ENCODE measurements around the gene SEMA5A. TPM values are rescaled to one million over a fixed set of nuclear protein-coding genes. Genes with fewer than 3 reads are reported as not detected.

The SEMA5A gene
- total RNA-seq, 1 experiment from 2014 or later = 34.3 TPM

- DNase-seq = no peak
- intact Hi-C loops (cut with micrococcal nuclease; ENCODE audit: unreplicated experiment) = no loop called here
- Histone ChIP-seq H3K36me3 (ENCODE audit: control insufficient read depth, insufficient read depth, low read length) (no peaks in the 10 kb centered on the region), H3K27me3 (replicated peaks; ENCODE audit: control insufficient read depth, insufficient read depth, low read length) (no peaks in the 10 kb centered on the region), H3K4me1 (no peaks in the 10 kb centered on the region), H3K9me3 (no peaks in the 10 kb centered on the region), H3K4me3 (ENCODE audit: low read depth, low read length) (no peak overlapping the region)
- H3K36me3 Mint-ChIP-seq (ENCODE audit: insufficient read depth, unreplicated experiment) = peaks cover 6% of the 10 kb centered on the region
- no peak overlapping the region for H3K4me3 Mint-ChIP-seq (ENCODE audit: unreplicated experiment)
- no peaks in the 10 kb centered on the region for H3K9me3 Mint-ChIP-seq (ENCODE audit: unreplicated experiment)
- BruUV-seq (replicated peaks) = no TSS peak
- TF ChIP-seq CTCF (IDR thresholded peaks at IDR 0.05; ENCODE audit: insufficient read depth in 1 of 2, low read depth in 1 of 2, low read length in 1 of 2, severe bottlenecking in 1 of 2, unreplicated experiment in 1 of 2) = no peak
- POLR2A ChIA-PET = no interaction called here
- CTCF ChIA-PET = no interaction called here
- no peaks in the 10 kb centered on the region for H3K4me1 Mint-ChIP-seq (ENCODE audit: low read depth, unreplicated experiment)
- no peak overlapping the region for H3K27ac Mint-ChIP-seq (ENCODE audit: unreplicated experiment)
- no peaks in the 10 kb centered on the region for H3K27me3 Mint-ChIP-seq (ENCODE audit: insufficient read depth, unreplicated experiment)
Measured at GRCh38 chr5:9037048-9037447, 508.8 kb downstream of the SEMA5A start.

DNA sequence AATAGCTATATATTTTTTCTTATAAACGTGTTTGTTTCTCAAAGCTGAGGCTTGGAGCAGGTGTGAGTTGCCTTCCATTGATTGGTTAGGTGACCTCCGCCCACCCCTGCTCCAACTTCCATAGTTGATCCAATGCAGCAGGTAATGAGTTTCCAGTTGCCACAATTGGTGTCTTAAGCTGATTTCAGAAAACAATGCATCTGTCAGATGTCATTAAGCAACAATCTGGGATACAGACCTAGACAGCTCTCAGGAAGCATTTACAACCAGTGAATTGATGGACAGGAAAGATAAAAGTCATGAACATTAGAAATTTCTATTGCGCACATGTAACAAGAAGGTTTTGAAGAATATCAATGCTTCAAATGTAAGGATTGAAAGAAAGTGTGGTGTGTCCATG lies 510.5 kb downstream of the SEMA5A start:
- Histone ChIP-seq H3K36me3 (ENCODE audit: control insufficient read depth, insufficient read depth, low read length) (no peaks in the 10 kb centered on the region), H3K4me1 (no peaks in the 10 kb centered on the region), H3K27me3 (replicated peaks; ENCODE audit: control insufficient read depth, insufficient read depth, low read length) (no peaks in the 10 kb centered on the region), H3K9me3 (no peaks in the 10 kb centered on the region), H3K4me3 (ENCODE audit: low read depth, low read length) (no peak overlapping the region)
- no peak for DNase-seq
- no peak for TF ChIP-seq CTCF (IDR thresholded peaks at IDR 0.05; ENCODE audit: insufficient read depth in 1 of 2, low read depth in 1 of 2, low read length in 1 of 2, severe bottlenecking in 1 of 2, unreplicated experiment in 1 of 2)
- peaks cover under 1% of the 10 kb centered on the region for H3K27me3 Mint-ChIP-seq (ENCODE audit: insufficient read depth, unreplicated experiment)
- ChIA-PET CTCF (no interaction called here), POLR2A (no interaction called here)
- H3K4me3 Mint-ChIP-seq (ENCODE audit: unreplicated experiment) = no peak overlapping the region
- H3K9me3 Mint-ChIP-seq (ENCODE audit: unreplicated experiment) = no peaks in the 10 kb centered on the region
- H3K36me3 Mint-ChIP-seq (ENCODE audit: insufficient read depth, unreplicated experiment) = peaks cover 6% of the 10 kb centered on the region
- intact Hi-C loops (cut with micrococcal nuclease; ENCODE audit: unreplicated experiment) = no loop called here
- no peaks in the 10 kb centered on the region for H3K4me1 Mint-ChIP-seq (ENCODE audit: low read depth, unreplicated experiment)
- BruUV-seq (replicated peaks) = no TSS peak
- H3K27ac Mint-ChIP-seq (ENCODE audit: unreplicated experiment) = no peak overlapping the region

DNA sequence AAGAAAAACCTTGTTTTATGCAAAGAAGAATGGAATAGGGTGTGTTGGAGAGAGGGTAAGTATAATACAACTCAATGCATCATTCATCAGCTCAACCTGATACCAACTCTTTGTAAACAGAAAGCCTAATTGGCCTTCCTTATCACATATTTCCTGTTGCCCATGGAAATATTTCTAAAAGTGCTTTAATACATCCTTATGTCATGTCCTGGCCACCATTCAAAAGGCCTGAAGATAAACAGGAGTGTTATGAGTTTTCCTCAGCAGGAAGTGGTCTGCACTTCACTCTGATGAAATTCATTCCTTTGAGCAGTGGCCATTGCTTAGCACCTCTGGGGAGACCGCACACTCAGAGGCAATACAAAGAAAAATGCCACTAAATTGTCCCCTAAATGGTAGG lies 511.2 kb downstream of the SEMA5A start:
- intact Hi-C loops (cut with micrococcal nuclease; ENCODE audit: unreplicated experiment) = no loop called here
- CTCF ChIA-PET = no interaction called here
- H3K9me3 Mint-ChIP-seq (ENCODE audit: unreplicated experiment) = no peaks in the 10 kb centered on the region
- no peak overlapping the region for H3K4me3 Mint-ChIP-seq (ENCODE audit: unreplicated experiment)
- POLR2A ChIA-PET = no interaction called here
- no peaks in the 10 kb centered on the region for H3K4me1 Mint-ChIP-seq (ENCODE audit: low read depth, unreplicated experiment)
- no peaks in the 10 kb centered on the region for H3K27me3 ChIP-seq (replicated peaks; ENCODE audit: control insufficient read depth, insufficient read depth, low read length)
- BruUV-seq (replicated peaks) = no TSS peak
- H3K9me3 ChIP-seq = no peaks in the 10 kb centered on the region
- H3K4me3 ChIP-seq (ENCODE audit: low read depth, low read length) = no peak overlapping the region
- H3K4me1 ChIP-seq = no peaks in the 10 kb centered on the region
- no peaks in the 10 kb centered on the region for H3K36me3 Mint-ChIP-seq (ENCODE audit: insufficient read depth, unreplicated experiment)
- H3K27me3 Mint-ChIP-seq (ENCODE audit: insufficient read depth, unreplicated experiment) = peaks cover 4% of the 10 kb centered on the region
- H3K36me3 ChIP-seq (ENCODE audit: control insufficient read depth, insufficient read depth, low read length) = no peaks in the 10 kb centered on the region
- no peak for DNase-seq
- no peak overlapping the region for H3K27ac Mint-ChIP-seq (ENCODE audit: unreplicated experiment)
- TF ChIP-seq CTCF (IDR thresholded peaks at IDR 0.05; ENCODE audit: insufficient read depth in 1 of 2, low read depth in 1 of 2, low read length in 1 of 2, severe bottlenecking in 1 of 2, unreplicated experiment in 1 of 2) = no peak
